Measurements from ENCODE around the gene POFUT2.
"Not testable (repeated sequence)": the region's sequence is repeated elsewhere in the genome, so short reads cannot be mapped to it uniquely, and the experiment has no call there.

Gene POFUT2

DNA sequence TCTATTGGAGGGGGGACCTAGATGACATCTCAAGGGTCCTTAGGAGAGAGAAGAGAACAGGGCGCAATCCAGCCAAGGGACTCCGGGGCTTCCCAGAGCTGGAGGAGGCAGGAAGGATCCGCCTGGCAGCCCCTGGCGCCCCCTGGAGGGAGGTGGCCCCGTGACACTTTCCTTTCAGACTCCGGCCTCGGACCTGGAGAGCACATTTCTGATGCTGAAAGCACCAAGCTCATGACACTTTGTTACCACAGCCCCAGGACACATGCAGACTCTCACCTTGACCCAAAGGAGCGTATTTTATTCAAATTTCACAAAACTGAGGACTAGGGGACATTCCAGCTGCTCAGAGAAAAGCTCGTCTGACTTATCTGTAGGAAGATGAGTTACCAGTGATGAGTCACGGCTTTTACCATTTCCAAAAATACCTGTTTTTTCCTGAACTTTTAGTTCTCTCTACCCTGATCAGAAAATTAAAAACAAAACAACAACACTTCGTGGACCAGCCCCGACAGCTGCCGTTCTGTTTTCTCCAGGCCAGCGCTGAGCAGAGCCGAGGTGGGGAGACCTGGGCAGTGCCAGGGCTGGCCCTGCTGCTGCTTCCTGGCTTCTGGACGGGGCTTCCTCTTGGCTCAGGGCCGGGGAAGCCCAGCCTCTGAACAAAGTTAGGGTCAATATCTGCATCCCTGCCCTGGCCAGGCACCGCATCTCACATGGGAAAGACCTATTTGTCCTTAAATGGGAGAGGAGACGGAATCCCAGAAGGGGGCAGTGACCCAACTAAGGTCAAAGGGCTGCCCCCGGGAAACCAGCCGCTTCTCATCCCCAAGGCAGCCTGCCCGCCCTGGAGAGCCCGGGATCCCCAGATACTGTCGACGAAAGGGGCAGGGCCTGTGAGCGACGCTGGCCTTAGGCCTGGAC is 21.6 kb upstream of the POFUT2 start:
- DNase-seq, result peak; percentile 4

DNA sequence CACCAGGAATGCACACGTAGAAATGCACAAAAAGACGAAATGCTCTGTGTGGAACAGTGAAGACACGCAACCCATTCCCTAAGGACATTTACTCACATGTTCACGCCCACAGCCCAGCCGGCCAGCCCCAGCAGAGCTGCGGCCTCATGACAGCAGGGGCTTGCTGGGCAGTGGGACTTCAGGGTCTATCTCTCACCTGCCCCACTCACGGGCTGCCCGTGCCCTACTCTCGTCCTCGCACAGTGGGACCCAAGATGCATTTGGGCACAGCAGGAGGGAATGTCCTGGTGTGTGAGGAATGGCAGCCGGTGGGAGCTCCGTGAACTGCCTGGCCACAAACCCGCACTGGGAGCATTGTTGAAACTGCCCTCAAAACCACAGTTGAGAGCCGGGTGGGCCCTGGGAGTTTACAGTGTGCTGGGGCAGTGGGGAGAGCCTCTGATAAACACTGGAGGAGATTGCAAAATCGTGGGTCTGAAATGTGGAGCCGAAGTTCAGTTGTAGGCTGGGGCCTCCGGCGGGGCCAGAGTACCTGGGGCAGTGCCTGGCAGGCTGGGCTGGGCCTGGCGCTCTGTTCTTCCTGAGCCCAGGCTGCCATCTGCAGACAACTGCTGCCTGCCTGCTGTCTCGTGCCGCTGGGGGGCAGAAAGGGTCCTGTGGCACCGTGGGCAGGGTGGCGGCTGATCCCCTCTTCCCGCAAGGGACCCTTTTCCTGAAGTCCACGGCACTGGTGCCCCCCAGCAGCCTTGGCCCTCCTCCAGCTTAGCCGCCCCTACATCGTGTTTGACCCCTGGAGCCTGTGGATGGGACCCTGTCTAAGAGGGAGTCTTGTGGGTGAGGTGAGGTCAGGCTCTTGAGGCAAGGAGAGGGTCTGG is 20.7 kb upstream of the POFUT2 start:
- no peak for DNase-seq

- not testable (repeated sequence) for DNase-seq
Measured at GRCh38 chr21:45307597-45308158, 20.0 kb upstream of the POFUT2 start.

- DNase-seq, result no peak
Measured at GRCh38 chr21:45306832-45307571, 19.3 kb upstream of the POFUT2 start.

DNA sequence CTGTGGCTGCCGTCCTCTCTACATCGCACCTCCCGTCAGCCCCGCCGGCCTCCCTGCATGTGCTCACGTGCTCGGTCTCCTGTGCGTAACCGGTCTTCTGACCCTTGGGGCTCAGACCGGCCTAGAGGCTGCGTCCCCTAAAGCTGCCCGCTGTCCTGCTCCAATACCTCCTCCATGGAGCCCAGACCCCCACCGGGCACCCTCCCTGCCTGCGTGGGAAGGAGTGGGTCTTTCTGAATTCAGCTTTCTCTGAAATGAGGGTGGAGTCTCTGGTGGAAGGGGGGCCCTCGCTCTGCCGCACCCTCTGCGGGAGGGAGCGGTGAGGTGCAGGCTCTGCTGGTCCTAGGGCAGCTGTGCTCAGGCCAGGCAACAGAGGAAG is 18.7 kb upstream of the POFUT2 start:
- no peak for DNase-seq

GRCh38 chr21:45305836-45306235 is 18.1 kb upstream of the POFUT2 start:
- no peak for DNase-seq

GRCh38 chr21:45304945-45305344 is 17.2 kb upstream of the POFUT2 start:
- no peak for DNase-seq

- DNase-seq, result no peak
Measured at GRCh38 chr21:45304476-45304830, 16.8 kb upstream of the POFUT2 start.

GRCh38 chr21:45303751-45304475 is 16.2 kb upstream of the POFUT2 start:
- no peak for DNase-seq

DNA sequence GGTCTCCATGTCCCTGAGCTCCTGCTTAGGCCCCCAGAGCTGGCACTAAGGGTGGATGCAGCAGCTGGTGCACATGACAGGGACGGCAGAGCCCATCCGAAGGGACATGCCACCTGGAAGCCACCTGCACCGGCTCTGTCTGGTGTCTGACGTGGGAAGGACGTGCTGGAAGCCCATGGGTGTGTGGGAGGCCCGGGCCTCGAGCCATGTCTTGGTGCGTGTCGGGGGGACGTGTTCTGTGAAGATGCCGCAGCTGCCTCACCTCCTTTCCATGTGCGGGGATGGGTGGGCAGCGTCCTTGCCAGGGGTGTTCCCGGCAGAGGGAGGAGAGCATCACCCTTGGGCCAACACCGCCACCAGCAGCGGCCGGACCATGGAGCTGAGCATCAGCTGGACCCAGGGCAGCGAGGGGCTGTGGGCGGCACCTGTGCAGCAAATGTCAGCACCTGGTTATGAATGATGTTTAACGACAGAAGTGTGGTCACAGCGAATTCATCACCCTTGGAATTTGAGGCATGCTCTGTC is 15.5 kb upstream of the POFUT2 start:
- DNase-seq, result no peak

DNA sequence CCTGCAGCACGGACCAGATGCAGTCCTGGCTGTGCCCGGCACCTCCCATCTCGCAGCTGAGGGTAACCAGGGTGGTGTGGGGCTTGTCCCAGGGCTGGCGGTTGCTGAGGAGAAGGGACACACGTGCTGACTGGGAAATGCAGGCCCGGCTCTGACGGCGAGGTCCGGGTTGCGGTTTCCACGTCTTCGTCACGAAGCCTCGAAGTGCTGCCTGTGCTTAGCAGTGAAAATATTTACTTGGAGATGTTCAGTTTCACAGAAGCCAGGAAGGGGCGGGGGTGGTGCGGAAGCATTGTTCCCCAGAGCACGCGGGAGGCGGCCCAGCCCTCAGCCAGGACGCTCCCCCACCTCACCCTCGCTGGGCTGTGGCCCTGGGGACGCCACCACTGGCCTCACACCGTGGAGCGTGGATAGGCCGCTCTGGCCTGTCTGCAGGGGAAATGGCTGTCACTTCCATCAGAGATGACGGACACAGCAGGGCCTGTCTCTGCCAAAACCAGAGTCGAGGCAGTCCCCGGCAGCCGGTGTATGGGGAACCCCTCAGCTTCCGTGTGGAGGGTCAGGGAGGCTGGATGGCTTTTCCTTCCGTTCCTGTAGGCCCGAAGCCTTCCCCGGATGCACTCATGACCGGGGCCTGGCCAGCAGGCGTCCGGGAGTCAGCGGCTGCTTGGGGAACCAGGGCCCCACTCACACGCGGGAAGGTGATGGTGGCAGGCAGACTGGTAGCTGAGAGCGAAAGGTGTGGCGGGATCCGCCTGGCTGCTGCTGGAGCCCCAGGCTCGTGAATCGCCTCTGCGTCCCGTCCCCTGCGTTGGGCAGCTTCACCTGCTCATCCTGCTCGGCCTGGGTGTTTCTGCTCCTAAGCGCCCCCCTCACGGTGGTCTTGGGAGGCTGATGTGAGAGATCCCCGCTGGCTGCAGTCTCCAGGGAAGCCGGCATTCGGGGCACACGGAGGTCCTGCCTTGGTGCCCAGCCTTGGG is 14.7 kb upstream of the POFUT2 start:
- DNase-seq, result no peak

DNA sequence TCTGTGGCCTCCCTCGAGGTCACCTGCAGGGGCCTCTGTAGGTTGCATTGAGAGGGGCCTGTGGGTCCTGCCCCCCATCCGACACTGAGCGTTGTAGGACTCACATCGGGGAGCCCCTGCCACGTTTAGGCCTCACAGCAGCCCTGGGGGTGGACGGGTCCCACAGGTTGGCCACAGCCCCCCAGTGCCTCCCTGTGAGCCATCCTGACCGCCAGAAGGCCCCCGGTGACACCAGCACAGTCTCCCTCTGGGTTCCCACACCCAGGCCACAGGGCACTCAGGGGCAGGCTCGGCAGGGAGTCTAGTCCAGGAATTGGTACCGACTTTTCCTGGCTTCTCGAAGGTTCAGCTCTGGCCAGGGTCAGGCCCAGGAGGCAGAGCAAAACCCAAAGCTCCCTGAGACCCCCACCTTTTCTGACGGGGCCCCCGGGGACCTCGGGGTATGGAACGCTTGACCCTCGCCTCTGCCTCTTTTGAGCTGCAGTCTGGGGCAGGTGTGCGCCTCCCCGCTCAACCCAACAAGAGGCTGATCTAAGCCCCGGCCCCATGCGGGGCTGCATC is 13.9 kb upstream of the POFUT2 start:
- DNase-seq, result no peak

- DNase-seq, result no peak
Measured at GRCh38 chr21:45300786-45301520, 13.3 kb upstream of the POFUT2 start.

DNA sequence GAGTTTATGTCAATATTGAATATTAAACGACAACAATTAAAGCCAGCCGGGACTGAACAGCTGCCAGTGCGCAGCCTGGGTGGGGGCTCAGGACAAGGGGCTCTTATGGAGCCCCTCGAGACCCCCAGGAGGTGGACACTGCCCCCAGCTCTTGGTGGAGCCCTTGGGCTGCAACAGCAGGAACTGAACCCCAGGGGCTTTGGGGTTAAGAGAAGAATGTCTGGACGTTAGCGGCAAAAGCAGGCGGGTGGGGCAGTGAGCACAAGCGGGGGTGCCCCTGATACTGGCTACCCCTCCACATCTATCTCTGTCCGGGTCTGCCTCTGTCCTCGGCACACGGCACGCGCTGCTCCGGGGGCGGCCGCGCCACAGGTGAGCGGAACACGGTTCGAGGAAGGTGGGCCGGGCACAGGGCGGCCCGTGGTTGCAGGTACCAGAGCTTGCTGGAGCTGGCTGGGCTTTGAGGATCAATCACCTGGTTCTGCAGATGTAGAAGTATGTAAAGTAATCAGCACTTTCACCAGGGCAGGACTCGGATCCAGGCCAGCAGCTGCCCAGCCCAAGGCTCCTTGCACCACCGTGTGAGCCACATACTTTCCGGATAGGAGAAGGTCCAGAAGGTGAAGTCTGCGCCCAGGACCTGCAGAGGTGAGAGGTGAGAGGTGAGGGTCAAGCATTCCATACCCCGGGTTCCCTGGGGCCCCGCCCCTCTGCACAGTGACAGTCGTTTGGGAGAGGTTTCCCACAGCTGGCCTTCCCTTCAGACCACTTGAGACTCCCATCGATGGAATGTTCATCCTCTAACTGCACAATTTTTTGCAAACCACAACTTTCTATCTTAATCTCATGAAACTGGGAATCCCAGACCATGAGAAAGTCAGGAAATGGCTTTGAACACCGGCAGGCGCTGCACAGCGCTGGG is 12.4 kb upstream of the POFUT2 start:
- DNase-seq, result no peak

GRCh38 chr21:45299026-45299863 is 11.6 kb upstream of the POFUT2 start:
- DNase-seq, result no peak

- no peak for DNase-seq
Measured at GRCh38 chr21:45297869-45298268, 10.2 kb upstream of the POFUT2 start.

- DNase-seq, result no peak
Measured at GRCh38 chr21:45297329-45297728, 9.6 kb upstream of the POFUT2 start.

DNA sequence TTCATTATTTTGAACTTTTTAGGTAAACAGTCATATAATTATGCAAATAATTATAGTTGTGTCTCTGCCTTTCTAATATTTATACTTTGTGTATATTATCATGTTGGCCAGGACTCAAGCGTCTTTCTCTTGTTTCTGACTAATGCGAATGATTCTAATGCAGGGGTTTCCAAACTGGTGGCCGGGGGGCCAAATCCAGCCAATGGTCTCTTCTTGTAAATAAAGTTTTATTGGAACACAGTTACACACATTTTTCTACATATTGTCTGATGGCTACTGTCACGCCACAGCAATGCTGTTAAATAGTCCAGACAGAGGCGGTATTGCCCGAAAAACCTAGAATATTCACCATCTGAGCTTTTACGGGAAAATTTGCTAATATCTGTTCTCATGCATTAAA is 8.9 kb upstream of the POFUT2 start:
- no peak for DNase-seq

Measured in NCI-H510A treated with DMSO at 0.1 percent for 48 hours (cell line).